ENCODE measurements around the gene RWDD1. TPM values are rescaled to one million over a fixed set of nuclear protein-coding genes. Genes with fewer than 3 reads are reported as not detected.

The RWDD1 gene
- total RNA-seq, 1 experiment from 2014 or later = 45.3 TPM

GRCh38 chr6:116631379-116631990 lies 60.2 kb downstream of the RWDD1 start:
- DNase-seq = no peak
- Histone ChIP-seq H3K4me3 (no peak overlapping the region), H3K27me3 (no peaks in the 10 kb centered on the region), H3K36me3 (peaks cover 11% of the 10 kb centered on the region), H3K9me3 (no peaks in the 10 kb centered on the region)

- H3K9me3 ChIP-seq = no peaks in the 10 kb centered on the region
- DNase-seq = no peak
- no peaks in the 10 kb centered on the region for H3K27me3 ChIP-seq
- H3K4me3 ChIP-seq = no peak overlapping the region
- peaks cover 14% of the 10 kb centered on the region for H3K36me3 ChIP-seq
Observed at GRCh38 chr6:116633685-116634084, 62.4 kb downstream of the RWDD1 start.

Other genes with a start within 250 kb of the RWDD1 start
- 5.4 and 6.4 TPM in 2 replicates for gene DSE, start 200.6 kb upstream of the RWDD1 start, total RNA-seq (2014; rRNA removed; shearing (Covaris generic); ENCODE audit: low replicate concordance)
- 0.16 and 1.7 TPM in 2 replicates for gene CALHM6, start 110.1 kb upstream of the RWDD1 start, total RNA-seq (2014; rRNA removed; shearing (Covaris generic); ENCODE audit: low replicate concordance)
- 0.49 and 0.81 TPM in 2 replicates for gene CALHM5, start 59.9 kb upstream of the RWDD1 start, total RNA-seq (2014; rRNA removed; shearing (Covaris generic); ENCODE audit: low replicate concordance)
- not detected in 2 replicates for gene TRAPPC3L, start 25.8 kb upstream of the RWDD1 start, total RNA-seq (2014; rRNA removed; shearing (Covaris generic); ENCODE audit: low replicate concordance)
- not detected in 2 replicates for gene CALHM4, start 17.8 kb upstream of the RWDD1 start, total RNA-seq (2014; rRNA removed; shearing (Covaris generic); ENCODE audit: low replicate concordance)
- 0.20 TPM in 1 of 2 replicates, not detected in the other for gene RSPH4A, start 45.0 kb downstream of the RWDD1 start, total RNA-seq (2014; rRNA removed; shearing (Covaris generic); ENCODE audit: low replicate concordance)
- 9.6 and 15.7 TPM in 2 replicates for gene ZUP1, start 97.3 kb downstream of the RWDD1 start, total RNA-seq (2014; rRNA removed; shearing (Covaris generic); ENCODE audit: low replicate concordance)
- gene KPNA5, start 109.7 kb downstream of the RWDD1 start, total RNA-seq (2014; rRNA removed; shearing (Covaris generic); ENCODE audit: low replicate concordance) = 2.8 and 9.5 TPM in 2 replicates
- gene FAM162B, start 194.2 kb downstream of the RWDD1 start, total RNA-seq (2014; rRNA removed; shearing (Covaris generic); ENCODE audit: low replicate concordance) = 0.26 TPM in 1 of 2 replicates, not detected in the other

All from MG63 (cell line).